ENCODE results near the gene GCC2.

GCC2 gene

GRCh38 chr2:108485253-108485652 lies 36.2 kb downstream of the GCC2 start:
- Histone ChIP-seq H3K4me2 (ENCODE audit: low read depth, low read length, poor library complexity, severe bottlenecking) (no peak overlapping the region), H3K79me2 (ENCODE audit: insufficient read depth, low read length) (no peaks in the 10 kb centered on the region), H3K36me3 (ENCODE audit: insufficient read depth, low read length) (peaks cover 60% of the 10 kb centered on the region), H3F3A (ENCODE audit: low read depth) (no peaks in the 10 kb centered on the region), H3K9ac (ENCODE audit: low read depth, low read length, poor library complexity, severe bottlenecking) (no peak overlapping the region), H3K27me3 (ENCODE audit: insufficient read depth, low read length, poor library complexity, severe bottlenecking) (no peaks in the 10 kb centered on the region), H3K9me3 (ENCODE audit: insufficient read depth, low read depth, low read length) (no peaks in the 10 kb centered on the region), H3K4me1 (ENCODE audit: insufficient read depth, low read length, poor library complexity, severe bottlenecking) (no peaks in the 10 kb centered on the region), H3K4me3 (ENCODE audit: low read length, poor library complexity, severe bottlenecking) (no peak overlapping the region), H3K9me2 (replicated peaks; ENCODE audit: low read depth, low read length) (no peaks in the 10 kb centered on the region), H4K20me1 (ENCODE audit: insufficient read depth, low read length, poor library complexity, severe bottlenecking) (no peaks in the 10 kb centered on the region), H2AFZ (ENCODE audit: low read length) (no peak overlapping the region)
- TF ChIP-seq EZH2phosphoT487 (IDR thresholded peaks at IDR 0.05; ENCODE audit: borderline replicate concordance): no peak
- TF ChIP-seq CTCF (conservative IDR thresholded peaks at IDR 0.05; ENCODE audit: low read length): no peak

GRCh38 chr2:108490506-108491122 lies 41.6 kb downstream of the GCC2 start:
- no peak for TF ChIP-seq CTCF (conservative IDR thresholded peaks at IDR 0.05; ENCODE audit: low read length)
- Histone ChIP-seq H3K9me2 (replicated peaks; ENCODE audit: low read depth, low read length) (no peaks in the 10 kb centered on the region), H3K27me3 (ENCODE audit: insufficient read depth, low read length, poor library complexity, severe bottlenecking) (no peaks in the 10 kb centered on the region), H3K9me3 (ENCODE audit: insufficient read depth, low read depth, low read length) (no peaks in the 10 kb centered on the region), H3K79me2 (ENCODE audit: insufficient read depth, low read length) (no peaks in the 10 kb centered on the region), H3K9ac (ENCODE audit: low read depth, low read length, poor library complexity, severe bottlenecking) (no peak overlapping the region), H3F3A (ENCODE audit: low read depth) (no peaks in the 10 kb centered on the region), H3K4me2 (ENCODE audit: low read depth, low read length, poor library complexity, severe bottlenecking) (no peak overlapping the region), H2AFZ (ENCODE audit: low read length) (no peak overlapping the region), H3K4me1 (ENCODE audit: insufficient read depth, low read length, poor library complexity, severe bottlenecking) (no peaks in the 10 kb centered on the region), H3K4me3 (ENCODE audit: low read length, poor library complexity, severe bottlenecking) (no peak overlapping the region), H3K36me3 (ENCODE audit: insufficient read depth, low read length) (peaks cover 73% of the 10 kb centered on the region), H4K20me1 (ENCODE audit: insufficient read depth, low read length, poor library complexity, severe bottlenecking) (no peaks in the 10 kb centered on the region)

DNA sequence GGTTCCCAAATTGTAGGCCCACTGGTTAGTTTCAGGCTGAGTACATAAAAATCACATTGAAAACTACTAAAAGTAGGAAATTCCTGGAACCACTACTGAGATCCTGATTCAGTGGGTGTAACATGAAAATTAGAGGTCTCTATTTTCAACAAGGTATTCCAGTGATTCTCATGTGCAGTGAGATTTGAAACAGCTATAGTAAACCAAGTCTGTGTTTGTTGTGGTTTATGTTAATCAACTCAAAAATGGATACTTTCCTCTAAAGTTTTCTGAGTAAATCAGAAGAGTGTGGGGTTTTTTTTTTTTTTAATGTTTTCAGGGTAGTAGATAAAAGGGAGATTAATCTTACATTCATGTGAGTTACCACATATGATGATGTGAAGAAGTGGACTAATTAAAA lies 42.8 kb downstream of the GCC2 start:
- Histone ChIP-seq H3K9ac (ENCODE audit: low read depth, low read length, poor library complexity, severe bottlenecking) (no peak overlapping the region), H2AFZ (ENCODE audit: low read length) (no peak overlapping the region), H3K4me3 (ENCODE audit: low read length, poor library complexity, severe bottlenecking) (no peak overlapping the region), H3K27me3 (ENCODE audit: insufficient read depth, low read length, poor library complexity, severe bottlenecking) (no peaks in the 10 kb centered on the region), H3K4me1 (ENCODE audit: insufficient read depth, low read length, poor library complexity, severe bottlenecking) (no peaks in the 10 kb centered on the region), H3K9me3 (ENCODE audit: insufficient read depth, low read depth, low read length) (no peaks in the 10 kb centered on the region), H3K4me2 (ENCODE audit: low read depth, low read length, poor library complexity, severe bottlenecking) (no peak overlapping the region), H3K9me2 (replicated peaks; ENCODE audit: low read depth, low read length) (no peaks in the 10 kb centered on the region), H3F3A (ENCODE audit: low read depth) (no peaks in the 10 kb centered on the region), H3K36me3 (ENCODE audit: insufficient read depth, low read length) (peaks cover 69% of the 10 kb centered on the region), H3K79me2 (ENCODE audit: insufficient read depth, low read length) (no peaks in the 10 kb centered on the region), H4K20me1 (ENCODE audit: insufficient read depth, low read length, poor library complexity, severe bottlenecking) (no peaks in the 10 kb centered on the region)
- TF ChIP-seq CTCF (conservative IDR thresholded peaks at IDR 0.05; ENCODE audit: low read length) (no peak), EZH2phosphoT487 (IDR thresholded peaks at IDR 0.05; ENCODE audit: borderline replicate concordance) (no peak)

Measured in Loucy (cell line).